Measurements from ENCODE around the gene CNIH3. TPM values are rescaled to one million over a fixed set of nuclear protein-coding genes. Genes with fewer than 3 reads are reported as not detected.

The CNIH3 gene
- total RNA-seq, 1 experiment from 2014 or later = 1.8 TPM

- Histone ChIP-seq H3K9me3 (ENCODE audit: control insufficient read depth in 1 of 2, insufficient read depth in 1 of 2, low read depth in 1 of 2, low read length in 2 of 2) (no peaks in the 10 kb centered on the region), H3K27me3 (ENCODE audit: insufficient read depth, low read length) (peaks cover 11% of the 10 kb centered on the region; the same call in 1 of the 2 replicates), H2AFZ (ENCODE audit: low read depth, low read length, poor library complexity, severe bottlenecking) (no peak overlapping the region), H3K4me1 (ENCODE audit: control insufficient read depth in 1 of 2, insufficient read depth in 2 of 2, low read length in 2 of 2) (peaks cover 2 to 6% of the 10 kb centered on the region in 2 experiments; a peak in 3 of 4 replicates), H3K79me2 (ENCODE audit: insufficient read depth, low read length) (no peaks in the 10 kb centered on the region), H3K9ac (ENCODE audit: low read length) (no peak overlapping the region), H3K9me2 (ENCODE audit: insufficient read depth) (no peaks in the 10 kb centered on the region), H3K4me2 (ENCODE audit: low read length) (no peak overlapping the region), H3K27ac (ENCODE audit: low read depth, low read length) (no peak overlapping the region), H3K36me3 (ENCODE audit: control insufficient read depth in 1 of 2, insufficient read depth in 2 of 2, low read length in 2 of 2) (no peaks in the 10 kb centered on the region), H3K4me3 (replicated peaks in 1 of 2; ENCODE audit: low read depth in 1 of 2, low read length in 2 of 2) (no peak overlapping the region), H4K20me1 (ENCODE audit: insufficient read depth) (no peaks in the 10 kb centered on the region)
- RAD21 ChIA-PET (ENCODE audit: low non-redundant PET in 1 of 2, low total read pairs in 2 of 2, uncharacterized antibody in 2 of 2, unreplicated experiment in 2 of 2) = no interaction called here
- CTCF ChIA-PET = no interaction called here
- intact Hi-C loops (cut with micrococcal nuclease) = no loop called here
- no peak for TF ChIP-seq CTCF (IDR thresholded peaks at IDR 0.05 in 2 of 3, conservative IDR thresholded peaks at IDR 0.05 in 1 of 3; ENCODE audit: borderline replicate concordance in 1 of 3, insufficient read depth in 1 of 3, low read depth in 2 of 3, low read length in 2 of 3)
- no peak for TF ChIP-seq ZBTB33 (IDR thresholded peaks at IDR 0.05; ENCODE audit: extremely low read depth, insufficient replicate concordance, low read length)
- no peak for TF ChIP-seq EZH2phosphoT487 (IDR thresholded peaks at IDR 0.05; ENCODE audit: borderline replicate concordance)
- TF ChIP-seq YY1 (IDR thresholded peaks at IDR 0.05; ENCODE audit: extremely low read depth, insufficient replicate concordance, low read depth, low read length) = no peak
- DNase-seq (ENCODE audit: low read depth, low spot score) (no peak), ATAC-seq (no peak)
- POLR2A ChIA-PET = no interaction called here
- no TSS peak for BruUV-seq (replicated peaks)
Measured at GRCh38 chr1:224622831-224623230, 6.7 kb downstream of the CNIH3 start.

Measured in HCT116 (cell line).